GM23248 (cell line): ENCODE data around the gene MEIS2.

Experiments
- EZH2 ChIP-seq: fragments of 200-600 bp; sonication (generic); IDR thresholded peaks from 2 replicates; pipeline ENCODE4 v1.6.1; 2018; ENCODE audit warnings: antibody characterized with exemption, mild to moderate bottlenecking; ENCODE audit not compliant: insufficient read depth, poor library complexity, severe bottlenecking
- EZH2phosphoT487 ChIP-seq: fragments of 200-600 bp; sonication (generic); IDR thresholded peaks from 2 replicates; pipeline ENCODE4 v1.6.1; 2018; ENCODE audit warnings: antibody characterized with exemption, moderate library complexity, mild to moderate bottlenecking, low read depth; ENCODE audit not compliant: insufficient read depth

DNA sequence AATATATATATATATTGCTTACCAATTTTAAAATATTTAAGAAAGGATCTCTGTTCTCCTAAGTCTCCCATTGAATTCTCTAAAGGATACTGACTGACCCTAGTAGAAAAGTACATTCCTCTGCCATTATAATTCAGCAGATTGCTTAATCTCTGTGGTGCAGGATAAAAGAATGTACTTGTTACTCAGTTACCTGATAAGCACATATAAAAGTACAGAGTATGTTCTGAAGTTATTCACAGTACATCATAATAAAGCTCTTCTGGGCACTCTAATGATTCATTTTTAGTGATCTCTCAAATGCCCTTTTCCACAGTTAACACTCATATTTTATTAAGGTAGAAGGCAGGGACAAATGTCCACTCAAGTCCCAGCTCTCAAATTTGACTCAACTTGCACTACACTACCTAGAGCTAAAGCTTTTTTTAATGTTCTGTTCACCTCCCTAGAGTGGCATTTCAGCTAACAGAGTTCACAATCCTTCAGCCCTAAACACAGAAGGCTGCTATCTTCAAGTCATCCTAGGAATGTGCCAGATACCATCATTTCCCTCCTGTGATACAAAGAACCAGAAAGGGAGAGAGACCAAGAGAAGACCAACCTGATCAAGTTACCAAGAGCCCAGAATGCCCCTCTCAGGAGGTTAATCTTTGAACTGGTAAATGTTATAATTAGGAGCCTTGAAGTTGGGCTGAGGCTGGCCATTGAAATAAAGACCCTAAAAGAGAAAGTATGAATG is 53.3 kb downstream of the MEIS2 start:
- TF ChIP-seq EZH2 (no peak), EZH2phosphoT487 (no peak)
